Adrenal gland (tissue), 12 donors: Measurements from ENCODE around the gene SLC22A4. TPM values are rescaled to one million over a fixed set of nuclear protein-coding genes. Genes with fewer than 3 reads are reported as not detected.

Source experiments
- DNase-seq, 7 donors: peaks; one replicate each; pipeline ENCODE4 v3.0.0-alpha.2; 2019 to 2020
- H3K27ac ChIP-seq, 5 donors: fragments of 200-600 bp; sonication (generic) in 4 of 5; 1 replicate in 3 of 5; 2 replicates in 2 of 5; pipeline versions ENCODE4 v1.5.1 to v1.8.0; 2016 to 2020; ENCODE audit warnings: mild to moderate bottlenecking in 1 of 5
- H3K27me3 ChIP-seq: fragments of 200-600 bp; 2 replicates; pipeline ENCODE4 v1.8.0; 2021
- H3K36me3 ChIP-seq, 2 donors: fragments of 200-600 bp; replicated peaks in 1 of 2; 1 replicate in 1 of 2; 2 replicates in 1 of 2; pipeline versions ENCODE4 v1.5.1 to v1.8.0; 2018 to 2022
- H3K4me1 ChIP-seq, 2 donors: fragments of 200-600 bp; replicated peaks in 1 of 2; 1 replicate in 1 of 2; 2 replicates in 1 of 2; pipeline versions ENCODE4 v1.5.1 to v1.8.0; 2018 to 2021
- H3K4me3 ChIP-seq, 4 donors: fragments of 200-600 bp; sonication (generic) in 3 of 4; one replicate each; pipeline ENCODE4 v1.5.1; 2016 to 2018
- H3K9me3 ChIP-seq, 3 donors: fragments of 200-600 bp; sonication (generic) in 1 of 3; replicated peaks in 1 of 3; 1 replicate in 2 of 3; 2 replicates in 1 of 3; pipeline versions ENCODE4 v1.5.1 to v1.8.0; 2016 to 2021
- CTCF ChIP-seq, 6 experiments: fragments of 450-650 bp in 4 of 6; fragments of 200-600 bp in 2 of 6; sonication (generic) in 1 of 6; IDR thresholded peaks; 1 replicate in 5 of 6; 2 replicates in 1 of 6; pipeline versions ENCODE4 v1.5.1 to v1.8.0; 2016 to 2021; ENCODE audit warnings: antibody characterized with exemption in 6 of 6, mild to moderate bottlenecking in 2 of 6, moderate library complexity in 1 of 6
- POLR2A ChIP-seq, 2 donors: fragments of 450-650 bp; IDR thresholded peaks; one replicate each; pipeline ENCODE4 v1.6.1; 2017; ENCODE audit warnings: antibody characterized with exemption in 2 of 2, mild to moderate bottlenecking in 2 of 2, moderate library complexity in 1 of 2
- WGBS, 4 donors: extraction: QIAGEN DNeasy Blood & Tissue Kit in 2 of 4; methylation state at CpG; one replicate each; pipeline versions ENCODE4 v1.1.5 to v1.1.7; 2013 to 2017; 5-methylcytosine and 5-hydroxymethylcytosine counted together
- intact Hi-C, 2 donors: fragments of 100-400 bp; cut with DNase I; formaldehyde crosslinking; loops; one replicate each; pipeline versions ENCODE4 v1.14.1 to v1.15.0; 2022 to 2023
- polyA plus RNA-seq, 3 donors: library from polyadenylated mRNA; stranded (reverse); fragments of 200-250 nt in 2 of 3; fragments of 350-450 nt in 1 of 3; fragmentation: Illumina TruSeq in 1 of 3; extraction: RNeasy Lipid Tissue Mini Kit (QIAGEN cat#74804) in 1 of 3; gene quantifications; one replicate each; pipeline ENCODE4 v1.2.3, GENCODE V29; 2013 to 2014
- total RNA-seq, 9 donors: library from RNA; depleted of rRNA in 4 of 9; stranded (reverse); fragments of >200 nt in 4 of 9; fragments of 120-200 nt in 1 of 9; fragmentation: NEBNext Ultra II Directional in 1 of 9; extraction: Animal tissue kit (Norgen Biotek cat#: 25700) in 1 of 9; gene quantifications; one replicate each; pipeline versions ENCODE4 v1.1.0 to v1.2.4, GENCODE V29; 2013 to 2023
- donor health status: healthy with polysubstance abuse.
- donor health status: Bipolar disorder and iron deficiency.
- donor health status: DM: yes; HTN: yes; CAD: no.
- donor health status: DM: no; HTN: no; CAD: no.
- donor health status: DM: no; HTN: no; CAD: no.
- donor health status: DM: yes; HTN: yes; CAD: no.

SLC22A4 gene
- total and polyA plus RNA-seq, 12 donors: 1.4 to 8.2 (median 3.2) TPM

- no peaks in the 10 kb centered on the region for H3K9me3 ChIP-seq
- no peaks in the 10 kb centered on the region for H3K36me3 ChIP-seq
- no peak overlapping the region for H3K4me3 ChIP-seq
- no peak for DNase-seq
- no peaks in the 10 kb centered on the region for H3K4me1 ChIP-seq
- H3K27ac ChIP-seq: no peak overlapping the region
- intact Hi-C loops: no loop called here
- TF ChIP-seq POLR2A (IDR thresholded peaks at IDR 0.05) (no peak), CTCF (IDR thresholded peaks at IDR 0.05) (no peak)
- 64 to 81% (median 67%) methylated on average over 4 to 5 of the region's 5 CpGs for WGBS, 4 donors
- H3K27me3 ChIP-seq: no peaks in the 10 kb centered on the region
These were observed 48.3 kb downstream of the SLC22A4 start for GRCh38 chr5:132342291-132343180.

GRCh38 chr5:132344775-132345514, 50.8 kb downstream of the SLC22A4 start:
- H3K27ac ChIP-seq: no peak overlapping the region
- intact Hi-C loops: no loop called here
- no peaks in the 10 kb centered on the region for H3K36me3 ChIP-seq
- H3K9me3 ChIP-seq: no peaks in the 10 kb centered on the region
- 75 to 83% (median 76%) methylated on average over 5 of the region's 5 CpGs for WGBS, 4 donors
- H3K4me3 ChIP-seq: no peak overlapping the region
- TF ChIP-seq POLR2A (IDR thresholded peaks at IDR 0.05) (no peak), CTCF (IDR thresholded peaks at IDR 0.05) (no peak)
- DNase-seq: no peak
- H3K4me1 ChIP-seq: no peaks in the 10 kb centered on the region
- H3K27me3 ChIP-seq: no peaks in the 10 kb centered on the region

GRCh38 chr5:132353486-132353995, 59.3 kb downstream of the SLC22A4 start:
- Histone ChIP-seq H3K27ac (no peak overlapping the region), H3K9me3 (no peaks in the 10 kb centered on the region), H3K36me3 (no peaks in the 10 kb centered on the region), H3K4me1 (no peaks in the 10 kb centered on the region), H3K27me3 (no peaks in the 10 kb centered on the region), H3K4me3 (no peak overlapping the region)
- TF ChIP-seq POLR2A (IDR thresholded peaks at IDR 0.05): no peak
- TF ChIP-seq CTCF (IDR thresholded peaks at IDR 0.05): no peak
- WGBS, 4 donors: 91 to 100% (median 98%) methylated on average over 1 of the region's 1 CpG
- intact Hi-C loops: no loop called here
- DNase-seq: no peak
